ENCODE data around the gene CACNA1C.

DNA sequence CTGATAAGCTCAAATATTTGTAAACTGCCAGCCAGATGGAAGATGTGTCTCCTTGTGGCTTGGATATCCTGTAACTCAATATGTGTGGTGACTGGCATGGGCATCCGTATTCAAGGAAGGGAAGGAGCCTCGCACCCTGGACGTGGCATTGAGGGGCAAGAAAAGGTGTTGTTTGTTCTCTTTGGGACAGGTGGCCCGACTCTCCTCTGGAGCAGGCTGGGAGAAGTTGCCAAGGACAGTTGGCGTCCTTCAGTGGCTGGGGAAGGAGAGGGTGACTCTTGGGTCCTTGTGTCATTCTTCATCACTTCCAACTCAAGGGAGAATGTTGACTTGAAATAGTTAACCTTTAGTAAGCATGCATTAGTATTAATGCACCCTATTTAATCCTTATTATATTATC is 39.6 kb downstream of the CACNA1C start:
- TF ChIP-seq, protein P1, sequence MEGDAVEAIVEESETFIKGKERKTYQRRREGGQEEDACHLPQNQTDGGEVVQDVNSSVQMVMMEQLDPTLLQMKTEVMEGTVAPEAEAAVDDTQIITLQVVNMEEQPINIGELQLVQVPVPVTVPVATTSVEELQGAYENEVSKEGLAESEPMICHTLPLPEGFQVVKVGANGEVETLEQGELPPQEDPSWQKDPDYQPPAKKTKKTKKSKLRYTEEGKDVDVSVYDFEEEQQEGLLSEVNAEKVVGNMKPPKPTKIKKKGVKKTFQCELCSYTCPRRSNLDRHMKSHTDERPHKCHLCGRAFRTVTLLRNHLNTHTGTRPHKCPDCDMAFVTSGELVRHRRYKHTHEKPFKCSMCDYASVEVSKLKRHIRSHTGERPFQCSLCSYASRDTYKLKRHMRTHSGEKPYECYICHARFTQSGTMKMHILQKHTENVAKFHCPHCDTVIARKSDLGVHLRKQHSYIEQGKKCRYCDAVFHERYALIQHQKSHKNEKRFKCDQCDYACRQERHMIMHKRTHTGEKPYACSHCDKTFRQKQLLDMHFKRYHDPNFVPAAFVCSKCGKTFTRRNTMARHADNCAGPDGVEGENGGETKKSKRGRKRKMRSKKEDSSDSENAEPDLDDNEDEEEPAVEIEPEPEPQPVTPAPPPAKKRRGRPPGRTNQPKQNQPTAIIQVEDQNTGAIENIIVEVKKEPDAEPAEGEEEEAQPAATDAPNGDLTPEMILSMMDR (IDR thresholded peaks at IDR 0.05 in 2 of 3, conservative IDR thresholded peaks at IDR 0.05 in 1 of 3; ENCODE audit: control insufficient read depth in 2 of 3, extremely low read depth in 1 of 3, insufficient read depth in 1 of 3, low read depth in 3 of 3, low read length in 3 of 3): no peak
- TF ChIP-seq EZH2 (IDR thresholded peaks at IDR 0.05; ENCODE audit: borderline replicate concordance, control insufficient read depth, low read depth, low read length) (no peak), MTA2 (IDR thresholded peaks at IDR 0.05; ENCODE audit: low read depth) (no peak)

All from GM12878 (cell line).